ENCODE measurements around the gene HSH2D.
"Not testable (repeated sequence)": the region's sequence is repeated elsewhere in the genome, so short reads cannot be mapped to it uniquely, and the experiment has no call there.

HSH2D gene

GRCh38 chr19:16170134-16170533, 26.6 kb downstream of the HSH2D start:
- TF ChIP-seq ZFX (IDR thresholded peaks at IDR 0.05; ENCODE audit: borderline replicate concordance) (no peak), CTCF (IDR thresholded peaks at IDR 0.05) (no peak)
- H3K27ac ChIP-seq = no peak overlapping the region

GRCh38 chr19:16175954-16176353, 32.5 kb downstream of the HSH2D start:
- H3K27ac ChIP-seq = no peak overlapping the region
- no peak for TF ChIP-seq CTCF (IDR thresholded peaks at IDR 0.05)
- no peak for TF ChIP-seq ZFX (IDR thresholded peaks at IDR 0.05; ENCODE audit: borderline replicate concordance)

GRCh38 chr19:16178866-16179265, 35.4 kb downstream of the HSH2D start:
- H3K27ac ChIP-seq = not testable (repeated sequence)

GRCh38 chr19:16180611-16181010, 37.1 kb downstream of the HSH2D start:
- H3K27ac ChIP-seq = no peak overlapping the region
- no peak for TF ChIP-seq ZFX (IDR thresholded peaks at IDR 0.05; ENCODE audit: borderline replicate concordance)
- TF ChIP-seq CTCF (IDR thresholded peaks at IDR 0.05) = no peak

- peak overlapping the region; percentile 47; the same call in 1 of the 2 replicates for H3K27ac ChIP-seq
- TF ChIP-seq ZFX (IDR thresholded peaks at IDR 0.05; ENCODE audit: borderline replicate concordance) = no peak
- TF ChIP-seq CTCF (IDR thresholded peaks at IDR 0.05) = no peak
Measured at GRCh38 chr19:16184665-16185122, 41.2 kb downstream of the HSH2D start.

GRCh38 chr19:16185123-16185767, 41.8 kb downstream of the HSH2D start, which contains the start of gene FAM32A:
Gene FAM32A, plus strand, starts transcription at chr19:16185410. Its CDS starts 33 bp downstream, at chr19:16185443.
- peak within 1 kb of the TSS; percentile 47 for H3K27ac ChIP-seq
- TF ChIP-seq ZFX (IDR thresholded peaks at IDR 0.05; ENCODE audit: borderline replicate concordance) = no peak
- no peak for TF ChIP-seq CTCF (IDR thresholded peaks at IDR 0.05)

GRCh38 chr19:16185768-16186123, 42.3 kb downstream of the HSH2D start:
- peak overlapping the region; percentile 47 for H3K27ac ChIP-seq
- no peak for TF ChIP-seq ZFX (IDR thresholded peaks at IDR 0.05; ENCODE audit: borderline replicate concordance)
- peak; percentile 48 for TF ChIP-seq CTCF (IDR thresholded peaks at IDR 0.05)

GRCh38 chr19:16188521-16188920, 45.0 kb downstream of the HSH2D start:
- H3K27ac ChIP-seq = no peak overlapping the region
- TF ChIP-seq ZFX (IDR thresholded peaks at IDR 0.05; ENCODE audit: borderline replicate concordance) (no peak), CTCF (IDR thresholded peaks at IDR 0.05) (no peak)

Measured in 22Rv1 (cell line).